22Rv1 (cell line): ENCODE measurements around the gene NIPA2.

Source experiments
- CTCF ChIP-seq: fragments of 450-650 bp; IDR thresholded peaks from 2 replicates; pipeline ENCODE4 v1.5.1; 2017; ENCODE audit warnings: mild to moderate bottlenecking
- ZFX ChIP-seq: fragments of 450-650 bp; IDR thresholded peaks from 2 replicates; pipeline ENCODE4 v1.6.1; 2017; ENCODE audit warnings: antibody characterized with exemption, borderline replicate concordance

GRCh38 chr15:22908830-22909229, 70.4 kb downstream of the NIPA2 start:
- TF ChIP-seq CTCF = no peak
- TF ChIP-seq ZFX = no peak
